Type B pancreatic cell (in vitro differentiated cells): ENCODE measurements around the gene TLX1. TPM values are rescaled to one million over a fixed set of nuclear protein-coding genes. Genes with fewer than 3 reads are reported as not detected.

Experiments
- DNase-seq: peaks from one replicate; pipeline ENCODE4 v3.0.0; 2021; ENCODE audit warnings: mixed read lengths; ENCODE audit not compliant: unreplicated experiment; ENCODE audit errors: extremely low spot score
- H3K27ac Mint-ChIP-seq: 2 replicates; pipeline ENCODE4 v1.8.0; 2021; ENCODE audit warnings: mild to moderate bottlenecking, mixed read lengths
- H3K27me3 Mint-ChIP-seq: 2 replicates; pipeline ENCODE4 v1.8.0; 2021; ENCODE audit warnings: mixed read lengths
- H3K36me3 Mint-ChIP-seq: 2 replicates; pipeline ENCODE4 v1.8.0; 2021; ENCODE audit warnings: mixed read lengths
- H3K4me1 Mint-ChIP-seq: one replicate; pipeline ENCODE4 v1.8.0; 2021; ENCODE audit warnings: mixed read lengths; ENCODE audit not compliant: unreplicated experiment
- H3K4me3 Mint-ChIP-seq: 2 replicates; pipeline ENCODE4 v1.8.0; 2021; ENCODE audit warnings: mild to moderate bottlenecking, mixed read lengths
- H3K9me3 Mint-ChIP-seq: 2 replicates; pipeline ENCODE4 v1.8.0; 2021; ENCODE audit warnings: mixed read lengths
- CTCF ChIP-seq: fragments of 200-600 bp; sonication (generic); conservative IDR thresholded peaks from 2 replicates; pipeline ENCODE4 v1.5.0; 2021; ENCODE audit warnings: antibody characterized with exemption, mild to moderate bottlenecking
- total RNA-seq: library from RNA; stranded (reverse); gene quantifications from 2 replicates; pipeline ENCODE4 v1.2.1, GENCODE V29; 2021; ENCODE audit warnings: low replicate concordance

The TLX1 gene
- total RNA-seq, 1 donor from 2014 or later: 0.17 TPM

- H3K27me3 Mint-ChIP-seq: peaks cover 97% of the 10 kb centered on the region
- no peak for DNase-seq
- H3K36me3 Mint-ChIP-seq: no peaks in the 10 kb centered on the region
- H3K4me1 Mint-ChIP-seq: peaks cover 5% of the 10 kb centered on the region
- no peak overlapping the region for H3K4me3 Mint-ChIP-seq
- no peaks in the 10 kb centered on the region for H3K9me3 Mint-ChIP-seq
- TF ChIP-seq CTCF: no peak
- H3K27ac Mint-ChIP-seq: no peak overlapping the region
These were observed 9.2 kb downstream of the TLX1 start for GRCh38 chr10:101140084-101140949.

- no peak overlapping the region for H3K4me3 Mint-ChIP-seq
- DNase-seq: no peak
- peaks cover 5% of the 10 kb centered on the region for H3K4me1 Mint-ChIP-seq
- no peaks in the 10 kb centered on the region for H3K36me3 Mint-ChIP-seq
- TF ChIP-seq CTCF: no peak
- H3K9me3 Mint-ChIP-seq: no peaks in the 10 kb centered on the region
- no peak overlapping the region for H3K27ac Mint-ChIP-seq
- H3K27me3 Mint-ChIP-seq: peaks cover 97% of the 10 kb centered on the region
These were observed 10.0 kb downstream of the TLX1 start for GRCh38 chr10:101140950-101141615.

GRCh38 chr10:101141616-101142532, 10.8 kb downstream of the TLX1 start:
- peak; percentile 98 for TF ChIP-seq CTCF
- Mint-ChIP-seq H3K4me3 (no peak overlapping the region), H3K27ac (no peak overlapping the region), H3K36me3 (no peaks in the 10 kb centered on the region), H3K4me1 (peaks cover 5% of the 10 kb centered on the region), H3K9me3 (no peaks in the 10 kb centered on the region), H3K27me3 (peaks cover 97% of the 10 kb centered on the region)
- no peak for DNase-seq

GRCh38 chr10:101142533-101143344, 11.6 kb downstream of the TLX1 start:
- H3K36me3 Mint-ChIP-seq: no peaks in the 10 kb centered on the region
- no peak for TF ChIP-seq CTCF
- DNase-seq: no peak
- H3K27ac Mint-ChIP-seq: no peak overlapping the region
- no peak overlapping the region for H3K4me3 Mint-ChIP-seq
- H3K9me3 Mint-ChIP-seq: no peaks in the 10 kb centered on the region
- H3K27me3 Mint-ChIP-seq: peaks cover 97% of the 10 kb centered on the region
- peaks cover 5% of the 10 kb centered on the region for H3K4me1 Mint-ChIP-seq

GRCh38 chr10:101143345-101143630, 12.2 kb downstream of the TLX1 start:
- H3K4me3 Mint-ChIP-seq: no peak overlapping the region
- peaks cover 96% of the 10 kb centered on the region for H3K27me3 Mint-ChIP-seq
- no peaks in the 10 kb centered on the region for H3K9me3 Mint-ChIP-seq
- TF ChIP-seq CTCF: no peak
- no peak overlapping the region for H3K27ac Mint-ChIP-seq
- H3K4me1 Mint-ChIP-seq: peaks cover 5% of the 10 kb centered on the region
- no peaks in the 10 kb centered on the region for H3K36me3 Mint-ChIP-seq
- no peak for DNase-seq
